Measurements from ENCODE around the gene SLC6A6.
A peak's percentile ranks its signal among the peaks of the same experiment; 100 is the strongest.
"Not testable (repeated sequence)": the region's sequence is repeated elsewhere in the genome, so short reads cannot be mapped to it uniquely, and the experiment has no call there.

Gene SLC6A6

DNA sequence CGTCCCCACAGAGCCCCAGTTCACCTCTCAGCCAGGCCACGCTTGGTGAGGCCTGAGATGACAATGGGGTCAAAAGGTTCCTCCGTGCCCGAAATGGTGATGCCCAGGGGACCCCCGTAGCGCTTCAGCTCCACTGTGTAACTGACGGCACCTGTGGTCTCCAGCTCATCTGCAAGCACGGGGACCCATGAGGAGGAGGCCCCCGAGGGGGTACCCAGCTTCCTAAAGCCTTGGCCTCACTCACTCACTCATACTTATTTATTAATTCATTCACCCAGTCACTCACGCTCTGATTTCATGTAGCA lies 107.3 kb downstream of the SLC6A6 start:
- H3K4me3 Mint-ChIP-seq, result no peak overlapping the region
- DNase-seq, result no peak
- no peaks in the 10 kb centered on the region for H3K9me3 Mint-ChIP-seq

GRCh38 chr3:14510838-14511622 lies 108.6 kb downstream of the SLC6A6 start:
- DNase-seq, result no peak
- ATAC-seq, result no peak
- no peak overlapping the region for H3K27ac Mint-ChIP-seq
- H3K4me1 Mint-ChIP-seq, result peaks cover 15% of the 10 kb centered on the region
- H3K9me3 Mint-ChIP-seq, result no peaks in the 10 kb centered on the region
- no peak overlapping the region for H3K4me3 Mint-ChIP-seq
- H3K27me3 Mint-ChIP-seq, result peaks cover 6% of the 10 kb centered on the region

More for the DNA sequence above, 107.3 kb downstream of the SLC6A6 start:
- H3K27ac Mint-ChIP-seq, result no peak overlapping the region
- peaks cover 15% of the 10 kb centered on the region for H3K4me1 Mint-ChIP-seq
- H3K27me3 Mint-ChIP-seq, result peaks cover 17% of the 10 kb centered on the region
- ATAC-seq, result no peak

GRCh38 chr3:14511623-14512280 lies 109.3 kb downstream of the SLC6A6 start:
- H3K27me3 Mint-ChIP-seq, result no peaks in the 10 kb centered on the region
- no peak overlapping the region for H3K4me3 Mint-ChIP-seq
- peaks cover 15% of the 10 kb centered on the region for H3K4me1 Mint-ChIP-seq
- H3K27ac Mint-ChIP-seq, result peak overlapping the region in 1 of 2 donors; percentile 78
- ATAC-seq, result no peak
- DNase-seq, result no peak
- H3K9me3 Mint-ChIP-seq, result no peaks in the 10 kb centered on the region

GRCh38 chr3:14512281-14512941 lies 110.0 kb downstream of the SLC6A6 start:
- Mint-ChIP-seq H3K27ac (no peak overlapping the region), H3K4me3 (no peak overlapping the region), H3K4me1 (peaks cover 15% of the 10 kb centered on the region), H3K9me3 (no peaks in the 10 kb centered on the region), H3K27me3 (no peaks in the 10 kb centered on the region)
- ATAC-seq, result no peak
- DNase-seq, result no peak

DNA sequence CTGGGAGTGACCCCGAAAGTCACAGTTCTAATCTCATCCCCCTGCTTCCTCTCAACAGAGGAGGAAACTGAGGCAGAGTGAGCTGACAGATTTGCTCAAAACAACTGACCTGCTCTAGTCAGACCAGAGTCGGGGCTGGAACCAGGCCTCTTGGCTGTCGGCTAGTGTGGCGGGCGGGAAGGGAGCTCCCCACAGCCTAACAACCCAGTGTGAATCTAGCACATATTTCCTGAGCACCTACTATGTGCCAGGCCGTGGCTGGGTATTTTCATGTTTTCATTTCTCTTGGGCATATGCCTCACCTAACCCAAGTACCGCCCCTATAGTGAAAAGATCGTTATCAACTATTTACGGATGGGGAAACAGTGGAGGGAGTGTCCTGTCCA lies 110.5 kb downstream of the SLC6A6 start:
- no peaks in the 10 kb centered on the region for H3K27me3 Mint-ChIP-seq
- peaks cover 15% of the 10 kb centered on the region for H3K4me1 Mint-ChIP-seq
- H3K9me3 Mint-ChIP-seq, result no peaks in the 10 kb centered on the region
- DNase-seq, result no peak
- H3K27ac Mint-ChIP-seq, result no peak overlapping the region
- no peak overlapping the region for H3K4me3 Mint-ChIP-seq
- ATAC-seq, result no peak

DNA sequence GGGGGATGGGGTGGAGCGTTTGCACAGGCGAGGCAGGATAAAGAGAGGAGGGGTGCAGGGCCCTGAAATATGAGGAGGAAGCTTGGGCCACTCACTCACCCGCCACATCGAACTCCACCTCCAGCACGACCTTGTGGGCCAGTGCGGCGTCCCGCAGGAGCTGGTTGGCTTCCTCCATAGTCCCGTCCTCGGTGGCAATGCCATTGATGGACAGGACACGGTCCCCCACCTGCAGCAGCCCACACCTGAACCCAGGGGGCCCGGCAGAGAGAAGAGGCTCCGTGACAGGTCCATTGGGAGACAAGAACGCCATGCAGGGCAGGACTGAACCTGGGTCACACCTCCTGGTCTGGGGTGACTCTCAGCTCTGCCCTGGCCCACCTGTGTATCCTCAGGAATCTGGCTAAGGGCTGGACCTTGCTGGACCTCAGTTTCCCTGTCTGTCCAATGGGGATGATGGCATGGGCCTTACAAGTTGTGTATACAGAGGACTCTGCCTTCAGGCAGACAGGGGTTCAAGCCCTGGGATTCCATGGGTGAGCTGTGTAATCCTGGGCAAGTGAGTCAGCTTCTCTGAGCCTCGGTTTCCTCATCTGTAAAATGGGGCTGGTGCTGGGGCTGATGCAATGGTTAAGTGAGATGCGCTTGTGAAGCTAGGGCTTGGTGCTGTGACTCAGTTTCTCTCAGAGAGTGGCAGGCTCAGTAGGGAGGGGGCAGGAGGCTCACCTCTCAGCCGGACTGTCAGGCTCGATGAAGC lies 111.3 kb downstream of the SLC6A6 start:
- DNase-seq, result no peak
- Mint-ChIP-seq H3K4me1 (peaks cover 6% of the 10 kb centered on the region), H3K27ac (no peak overlapping the region), H3K27me3 (no peaks in the 10 kb centered on the region), H3K9me3 (no peaks in the 10 kb centered on the region), H3K4me3 (no peak overlapping the region)
- no peak for ATAC-seq

- no peak for DNase-seq
- ATAC-seq, result no peak
- peaks cover under 1% of the 10 kb centered on the region for H3K4me1 Mint-ChIP-seq
- H3K4me3 Mint-ChIP-seq, result no peak overlapping the region
- H3K9me3 Mint-ChIP-seq, result no peaks in the 10 kb centered on the region
- H3K27me3 Mint-ChIP-seq, result no peaks in the 10 kb centered on the region
- H3K27ac Mint-ChIP-seq, result no peak overlapping the region
Measured at GRCh38 chr3:14514323-14514720, 111.9 kb downstream of the SLC6A6 start.

DNA sequence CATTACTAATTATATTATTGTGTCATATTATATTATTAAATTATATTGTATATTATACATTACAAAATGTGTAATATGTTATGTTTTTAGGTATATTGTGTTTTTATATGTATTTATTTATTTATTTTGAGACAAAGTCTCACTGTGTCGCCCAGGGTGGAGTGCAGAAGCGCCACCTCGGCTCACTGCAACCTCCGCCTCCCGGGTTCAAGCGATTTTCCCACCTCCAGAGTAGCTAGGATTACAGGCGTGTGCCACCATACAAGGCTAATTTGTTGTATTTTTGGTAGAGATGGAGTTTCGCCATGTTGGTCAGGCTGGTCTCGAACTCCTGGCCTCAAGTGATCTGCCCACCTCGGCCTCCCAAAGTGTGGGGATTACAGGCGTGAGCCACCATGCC lies 113.1 kb downstream of the SLC6A6 start:
- DNase-seq, H3K27me3 Mint-ChIP-seq, H3K9me3 Mint-ChIP-seq, H3K27ac Mint-ChIP-seq, H3K4me3 Mint-ChIP-seq, ATAC-seq, H3K4me1 Mint-ChIP-seq: not testable (repeated sequence)

- Mint-ChIP-seq H3K4me1 (no peaks in the 10 kb centered on the region), H3K27ac (no peak overlapping the region), H3K9me3 (no peaks in the 10 kb centered on the region), H3K27me3 (peaks cover 9% of the 10 kb centered on the region), H3K4me3 (no peak overlapping the region)
- DNase-seq, result no peak
- peak; percentile 27 for ATAC-seq
Measured at GRCh38 chr3:14516738-14517345, 114.4 kb downstream of the SLC6A6 start.

DNA sequence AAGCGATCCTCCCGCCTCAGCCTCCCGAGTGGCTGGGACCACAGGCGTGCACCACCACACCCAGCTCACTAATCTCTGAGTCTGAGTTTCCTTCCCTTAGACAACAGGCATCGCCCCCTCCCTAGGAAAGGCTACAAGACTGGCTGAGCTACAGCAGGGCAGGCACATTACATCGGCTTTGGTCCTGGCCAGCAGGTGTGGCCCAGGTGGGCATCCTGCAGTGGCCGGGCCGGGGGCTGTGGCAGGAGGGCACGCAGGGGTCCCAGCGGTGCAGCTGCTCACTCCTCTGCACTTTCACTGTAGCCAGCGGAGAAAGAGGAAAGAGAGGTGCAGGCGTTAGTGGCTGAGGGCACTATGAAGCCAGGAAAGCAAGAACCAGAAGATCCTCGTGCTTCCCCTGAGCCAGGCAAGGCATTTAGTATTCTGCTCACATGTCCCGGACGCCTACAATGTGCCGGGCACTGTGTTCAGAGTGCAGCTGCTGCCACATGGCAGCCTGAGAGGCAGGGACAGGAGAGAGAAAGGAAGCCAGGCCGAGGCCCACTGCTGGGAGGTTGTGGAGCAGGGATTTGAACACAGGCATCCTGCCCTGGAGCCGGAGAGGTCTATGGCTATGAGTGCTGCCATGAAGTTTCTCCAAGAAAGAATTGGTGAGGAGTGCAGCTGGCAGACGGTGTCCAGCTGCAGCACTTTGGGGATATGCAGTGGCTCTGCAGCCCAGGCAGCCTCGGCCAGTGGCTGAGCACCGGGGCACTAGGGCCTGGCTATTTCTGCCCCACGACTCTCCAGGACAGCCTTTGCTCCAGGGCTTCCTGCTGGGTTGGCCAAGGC lies 115.4 kb downstream of the SLC6A6 start:
- Mint-ChIP-seq H3K4me3 (no peak overlapping the region), H3K9me3 (no peaks in the 10 kb centered on the region), H3K27ac (no peak overlapping the region), H3K27me3 (peaks cover 9% of the 10 kb centered on the region), H3K4me1 (no peaks in the 10 kb centered on the region)
- DNase-seq (no peak), ATAC-seq (no peak)

- Mint-ChIP-seq H3K9me3 (no peaks in the 10 kb centered on the region), H3K27ac (no peak overlapping the region), H3K27me3 (peaks cover 9% of the 10 kb centered on the region), H3K4me3 (no peak overlapping the region), H3K4me1 (no peaks in the 10 kb centered on the region)
- DNase-seq (no peak), ATAC-seq (no peak)
Measured at GRCh38 chr3:14518432-14518802, 116.0 kb downstream of the SLC6A6 start.

DNA sequence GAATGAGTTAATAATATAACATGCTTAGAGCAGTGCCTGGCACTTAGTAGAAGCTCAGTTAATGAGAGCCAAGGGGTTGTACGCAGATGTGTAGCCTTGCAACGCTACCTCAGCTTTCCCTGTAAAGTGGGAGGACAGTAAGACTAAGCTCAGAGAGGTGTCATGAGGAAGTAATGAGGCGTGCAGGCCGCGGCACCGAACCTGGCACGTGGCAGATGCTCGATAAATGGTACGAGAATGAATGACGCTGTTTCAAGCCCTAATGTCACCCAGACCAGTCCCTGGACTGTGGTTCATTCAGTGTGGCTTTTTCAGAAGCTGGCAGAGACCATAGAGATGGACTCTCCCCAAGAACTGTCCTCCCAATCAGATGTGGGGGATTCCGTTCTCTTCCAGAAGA lies 116.5 kb downstream of the SLC6A6 start:
- Mint-ChIP-seq H3K27ac (no peak overlapping the region), H3K4me3 (no peak overlapping the region), H3K27me3 (peaks cover 9% of the 10 kb centered on the region), H3K9me3 (no peaks in the 10 kb centered on the region), H3K4me1 (no peaks in the 10 kb centered on the region)
- DNase-seq, result no peak
- no peak for ATAC-seq

- peak overlapping the region in 1 of 2 donors; percentile 43 for H3K27ac Mint-ChIP-seq
- ATAC-seq, result no peak
- no peak overlapping the region for H3K4me3 Mint-ChIP-seq
- H3K9me3 Mint-ChIP-seq, result no peaks in the 10 kb centered on the region
- no peak for DNase-seq
- H3K4me1 Mint-ChIP-seq, result no peaks in the 10 kb centered on the region
- peaks cover 9% of the 10 kb centered on the region for H3K27me3 Mint-ChIP-seq
Measured at GRCh38 chr3:14519406-14519805, 117.0 kb downstream of the SLC6A6 start.

GRCh38 chr3:14520149-14520548 lies 117.7 kb downstream of the SLC6A6 start:
- Mint-ChIP-seq H3K27ac (no peak overlapping the region), H3K9me3 (no peaks in the 10 kb centered on the region), H3K27me3 (peaks cover 9% of the 10 kb centered on the region), H3K4me3 (no peak overlapping the region), H3K4me1 (no peaks in the 10 kb centered on the region)
- no peak for DNase-seq
- no peak for ATAC-seq

DNA sequence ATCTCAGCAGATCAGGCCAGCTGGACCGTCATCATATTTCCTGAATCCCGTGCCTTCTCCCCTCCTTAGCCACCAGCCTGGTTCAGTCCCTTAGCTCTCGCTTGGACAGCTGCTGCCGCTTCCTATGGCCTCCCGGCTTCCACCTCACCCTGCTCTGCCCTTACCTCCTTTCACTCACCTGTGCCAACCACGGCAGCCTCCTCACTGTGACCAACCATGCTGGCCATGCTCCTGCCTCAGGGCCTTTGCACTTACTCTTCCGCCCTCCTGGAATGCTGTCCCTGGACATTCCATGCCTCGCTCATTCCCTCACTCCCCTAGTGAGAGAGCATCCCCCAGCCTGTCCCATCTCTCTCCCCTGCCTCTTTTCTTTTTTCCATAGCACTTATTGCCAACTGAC lies 118.6 kb downstream of the SLC6A6 start:
- H3K4me3 Mint-ChIP-seq, result no peak overlapping the region
- H3K27me3 Mint-ChIP-seq, result peaks cover 9% of the 10 kb centered on the region
- H3K27ac Mint-ChIP-seq, result peak overlapping the region in 1 of 2 donors; percentile 4
- no peaks in the 10 kb centered on the region for H3K4me1 Mint-ChIP-seq
- DNase-seq, result no peak
- no peak for ATAC-seq
- H3K9me3 Mint-ChIP-seq, result no peaks in the 10 kb centered on the region
